Activated CD4-positive, alpha-beta memory T cell treated with anti-CD3 and anti-CD28 coated beads for 36 hours (primary cell): ENCODE results near the gene ADAMTSL3. TPM values are rescaled to one million over a fixed set of nuclear protein-coding genes. Genes with fewer than 3 reads are reported as not detected.
"Not testable (repeated sequence)": the region's sequence is repeated elsewhere in the genome, so short reads cannot be mapped to it uniquely, and the experiment has no call there.

Experiments used
- CTCF ChIA-PET: fragments of 350-600 bp; sonication (Branson Sonifier 250); formaldehyde crosslinking; loops from one replicate; lab custom pipeline; 2021; ENCODE audit warnings: antibody characterized with exemption, inconsistent platforms; lab: Charles Lee
- POLR2A ChIA-PET: fragments of 350-600 bp; sonication (Branson Sonifier 250); formaldehyde crosslinking; loops from one replicate; lab custom pipeline; 2021; ENCODE audit warnings: antibody characterized with exemption; lab: Charles Lee
- DNase-seq: peaks from one replicate; pipeline ENCODE4 v3.0.0-alpha.2; 2020
- H3K27ac Mint-ChIP-seq: one replicate; pipeline ENCODE4 v1.8.0; 2021; ENCODE audit warnings: mixed read lengths
- H3K27me3 Mint-ChIP-seq: one replicate; pipeline ENCODE4 v1.8.0; 2021; ENCODE audit warnings: mixed read lengths
- H3K36me3 Mint-ChIP-seq: one replicate; pipeline ENCODE4 v1.8.0; 2021; ENCODE audit warnings: mixed read lengths
- H3K4me1 Mint-ChIP-seq: one replicate; pipeline ENCODE4 v1.8.0; 2021; ENCODE audit warnings: low read depth, mixed read lengths
- H3K4me3 Mint-ChIP-seq: one replicate; pipeline ENCODE4 v1.8.0; 2021; ENCODE audit warnings: mild to moderate bottlenecking, mixed read lengths
- H3K9me3 Mint-ChIP-seq: one replicate; pipeline ENCODE4 v1.8.0; 2021; ENCODE audit warnings: mixed read lengths
- intact Hi-C: fragments of 100-400 bp; cut with micrococcal nuclease; formaldehyde crosslinking; loops from one replicate; pipeline ENCODE4 v1.15.1; 2023
- total RNA-seq, 2 experiments: library from RNA; stranded (reverse); gene quantifications; one replicate each; pipeline ENCODE4 v1.2.3, GENCODE V29; 2021

Gene ADAMTSL3
- total RNA-seq, 2 experiments from 2014 or later, result not detected

DNA sequence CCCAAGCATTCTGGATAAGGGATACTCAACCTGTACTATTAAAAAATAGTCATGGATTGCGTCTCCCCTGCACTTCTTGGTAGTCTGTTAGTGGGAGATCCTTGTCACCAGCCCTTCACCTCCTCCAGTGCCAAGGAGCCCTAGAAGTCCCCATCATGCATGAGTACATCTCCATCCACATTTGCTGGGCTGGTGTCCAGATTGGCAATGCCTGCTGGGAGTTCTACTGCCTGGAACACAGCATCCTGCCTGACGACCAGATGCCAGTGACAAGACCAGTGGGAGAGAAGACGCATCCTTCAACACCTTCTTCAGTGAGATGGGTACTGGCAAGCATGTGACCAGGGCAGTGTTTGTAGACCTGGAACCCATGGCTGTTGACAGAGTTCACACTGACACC lies 85.7 kb downstream of the ADAMTSL3 start:
- H3K27me3 Mint-ChIP-seq, result no peaks in the 10 kb centered on the region
- H3K27ac Mint-ChIP-seq, result no peak overlapping the region
- DNase-seq, result no peak
- intact Hi-C loops, result no loop called here
- no peak overlapping the region for H3K4me3 Mint-ChIP-seq
- H3K9me3 Mint-ChIP-seq, result peaks cover 2% of the 10 kb centered on the region
- no peaks in the 10 kb centered on the region for H3K36me3 Mint-ChIP-seq
- no peaks in the 10 kb centered on the region for H3K4me1 Mint-ChIP-seq
- CTCF ChIA-PET, result no interaction called here
- POLR2A ChIA-PET, result no interaction called here

- H3K36me3 Mint-ChIP-seq, result no peaks in the 10 kb centered on the region
- H3K4me3 Mint-ChIP-seq, result no peak overlapping the region
- peaks cover 2% of the 10 kb centered on the region for H3K9me3 Mint-ChIP-seq
- H3K27ac Mint-ChIP-seq, result no peak overlapping the region
- ChIA-PET POLR2A (no interaction called here), CTCF (no interaction called here)
- intact Hi-C loops, result no loop called here
- no peaks in the 10 kb centered on the region for H3K4me1 Mint-ChIP-seq
- DNase-seq, result no peak
- H3K27me3 Mint-ChIP-seq, result no peaks in the 10 kb centered on the region
Observed at GRCh38 chr15:83745771-83746170, 91.8 kb downstream of the ADAMTSL3 start.

GRCh38 chr15:83746231-83746630 lies 92.3 kb downstream of the ADAMTSL3 start:
- no peak for DNase-seq
- intact Hi-C loops, result no loop called here
- no peak overlapping the region for H3K4me3 Mint-ChIP-seq
- H3K27me3 Mint-ChIP-seq, result no peaks in the 10 kb centered on the region
- H3K36me3 Mint-ChIP-seq, result no peaks in the 10 kb centered on the region
- no peak overlapping the region for H3K27ac Mint-ChIP-seq
- CTCF ChIA-PET, result no interaction called here
- H3K4me1 Mint-ChIP-seq, result no peaks in the 10 kb centered on the region
- POLR2A ChIA-PET, result no interaction called here
- peaks cover 2% of the 10 kb centered on the region for H3K9me3 Mint-ChIP-seq

GRCh38 chr15:83747050-83747717 lies 93.3 kb downstream of the ADAMTSL3 start:
- H3K27me3 Mint-ChIP-seq, result no peaks in the 10 kb centered on the region
- DNase-seq, result no peak
- H3K4me1 Mint-ChIP-seq, result no peaks in the 10 kb centered on the region
- H3K4me3 Mint-ChIP-seq, result no peak overlapping the region
- H3K9me3 Mint-ChIP-seq, result peaks cover 2% of the 10 kb centered on the region
- ChIA-PET POLR2A (no interaction called here), CTCF (no interaction called here)
- no peak overlapping the region for H3K27ac Mint-ChIP-seq
- intact Hi-C loops, result no loop called here
- no peaks in the 10 kb centered on the region for H3K36me3 Mint-ChIP-seq

- DNase-seq, result no peak
- intact Hi-C loops, result no loop called here
- no peaks in the 10 kb centered on the region for H3K36me3 Mint-ChIP-seq
- H3K27me3 Mint-ChIP-seq, result no peaks in the 10 kb centered on the region
- ChIA-PET POLR2A (no interaction called here), CTCF (no interaction called here)
- no peaks in the 10 kb centered on the region for H3K4me1 Mint-ChIP-seq
- H3K9me3 Mint-ChIP-seq, result peaks cover 2% of the 10 kb centered on the region
- H3K4me3 Mint-ChIP-seq, result no peak overlapping the region
- no peak overlapping the region for H3K27ac Mint-ChIP-seq
Observed at GRCh38 chr15:83747718-83748110, 93.8 kb downstream of the ADAMTSL3 start.

- Mint-ChIP-seq H3K9me3 (peaks cover 12% of the 10 kb centered on the region), H3K4me1 (no peaks in the 10 kb centered on the region), H3K27ac (no peak overlapping the region), H3K27me3 (no peaks in the 10 kb centered on the region), H3K36me3 (peaks cover 2% of the 10 kb centered on the region), H3K4me3 (no peak overlapping the region)
- DNase-seq, result no peak
- ChIA-PET POLR2A (no interaction called here), CTCF (no interaction called here)
- intact Hi-C loops, result no loop called here
Observed at GRCh38 chr15:83753872-83754493, 100.1 kb downstream of the ADAMTSL3 start.

DNA sequence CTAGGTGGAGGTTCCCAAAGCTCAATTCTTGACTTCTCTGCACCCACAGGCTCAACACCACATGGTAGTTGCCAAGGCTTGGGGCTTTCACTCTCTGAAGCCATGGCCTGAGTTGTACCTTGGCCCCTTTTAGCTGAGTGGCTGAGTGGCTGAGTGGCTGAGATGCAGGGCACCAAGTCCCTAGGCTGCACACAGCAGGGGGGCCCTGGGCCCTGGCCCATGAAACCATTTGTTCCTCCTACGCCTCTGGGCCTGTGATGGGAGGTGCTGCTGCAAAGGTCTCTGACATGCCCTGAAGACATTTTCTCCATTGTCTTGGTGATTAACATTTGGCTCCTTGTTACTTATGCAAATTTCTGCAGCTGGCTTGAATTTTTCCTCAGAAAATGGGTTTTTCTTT lies 103.4 kb downstream of the ADAMTSL3 start:
- POLR2A ChIA-PET, CTCF ChIA-PET, H3K27ac Mint-ChIP-seq, H3K4me3 Mint-ChIP-seq, intact Hi-C loops, H3K4me1 Mint-ChIP-seq, DNase-seq, H3K27me3 Mint-ChIP-seq, H3K36me3 Mint-ChIP-seq: not testable (repeated sequence)
- peaks cover 12% of the 10 kb centered on the region for H3K9me3 Mint-ChIP-seq

GRCh38 chr15:83762367-83762766 lies 108.4 kb downstream of the ADAMTSL3 start:
- CTCF ChIA-PET, result no interaction called here
- POLR2A ChIA-PET, result no interaction called here
- Mint-ChIP-seq H3K27ac (no peak overlapping the region), H3K9me3 (peaks cover 10% of the 10 kb centered on the region), H3K36me3 (peaks cover 2% of the 10 kb centered on the region), H3K4me3 (no peak overlapping the region), H3K27me3 (no peaks in the 10 kb centered on the region), H3K4me1 (no peaks in the 10 kb centered on the region)
- DNase-seq, result no peak
- intact Hi-C loops, result no loop called here

GRCh38 chr15:83764201-83764838 lies 110.4 kb downstream of the ADAMTSL3 start:
- POLR2A ChIA-PET, result no interaction called here
- H3K27me3 Mint-ChIP-seq, result no peaks in the 10 kb centered on the region
- no peaks in the 10 kb centered on the region for H3K9me3 Mint-ChIP-seq
- H3K27ac Mint-ChIP-seq, result no peak overlapping the region
- no peaks in the 10 kb centered on the region for H3K4me1 Mint-ChIP-seq
- H3K4me3 Mint-ChIP-seq, result no peak overlapping the region
- intact Hi-C loops, result no loop called here
- no peaks in the 10 kb centered on the region for H3K36me3 Mint-ChIP-seq
- CTCF ChIA-PET, result no interaction called here
- no peak for DNase-seq

- DNase-seq, result no peak
- no peaks in the 10 kb centered on the region for H3K36me3 Mint-ChIP-seq
- H3K9me3 Mint-ChIP-seq, result no peaks in the 10 kb centered on the region
- no peak overlapping the region for H3K27ac Mint-ChIP-seq
- H3K4me1 Mint-ChIP-seq, result no peaks in the 10 kb centered on the region
- intact Hi-C loops, result no loop called here
- POLR2A ChIA-PET, result no interaction called here
- CTCF ChIA-PET, result no interaction called here
- peaks cover under 1% of the 10 kb centered on the region for H3K27me3 Mint-ChIP-seq
- H3K4me3 Mint-ChIP-seq, result no peak overlapping the region
Observed at GRCh38 chr15:83766339-83766738, 112.4 kb downstream of the ADAMTSL3 start.

GRCh38 chr15:83767741-83768140 lies 113.8 kb downstream of the ADAMTSL3 start:
- no peaks in the 10 kb centered on the region for H3K9me3 Mint-ChIP-seq
- CTCF ChIA-PET, result no interaction called here
- H3K27ac Mint-ChIP-seq, result no peak overlapping the region
- intact Hi-C loops, result no loop called here
- H3K4me3 Mint-ChIP-seq, result no peak overlapping the region
- POLR2A ChIA-PET, result no interaction called here
- no peaks in the 10 kb centered on the region for H3K4me1 Mint-ChIP-seq
- no peaks in the 10 kb centered on the region for H3K36me3 Mint-ChIP-seq
- peaks cover 2% of the 10 kb centered on the region for H3K27me3 Mint-ChIP-seq
- DNase-seq, result no peak

DNA sequence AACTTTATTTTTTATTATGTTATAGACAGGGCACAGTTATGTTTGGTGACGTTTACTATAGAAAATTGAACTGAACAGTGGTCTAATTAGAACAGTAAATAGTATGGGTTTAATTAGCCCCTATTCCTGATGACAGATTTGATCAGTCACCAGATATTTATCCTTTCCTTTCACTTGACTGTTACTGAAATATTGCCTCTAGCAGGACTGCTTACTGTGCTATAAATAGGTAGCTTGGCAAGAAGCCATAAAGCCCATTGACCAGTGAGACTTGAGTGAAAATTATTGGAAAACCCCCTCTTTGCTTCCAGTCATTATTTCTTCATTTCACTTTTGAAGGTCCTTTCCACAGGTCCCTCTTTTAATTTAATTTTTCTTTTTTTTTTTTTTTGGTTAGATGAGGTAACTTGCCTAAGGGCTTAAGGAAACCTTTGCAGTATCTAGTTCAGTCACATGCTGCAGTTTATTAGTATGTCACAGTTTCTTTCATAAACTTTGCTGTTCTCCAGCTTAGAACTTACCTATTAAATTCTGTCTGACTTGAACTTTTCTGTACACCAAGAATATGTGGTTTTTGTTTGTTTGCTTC lies 115.6 kb downstream of the ADAMTSL3 start:
- Mint-ChIP-seq H3K27me3 (peaks cover 7% of the 10 kb centered on the region), H3K4me3 (no peak overlapping the region), H3K36me3 (no peaks in the 10 kb centered on the region), H3K4me1 (no peaks in the 10 kb centered on the region), H3K27ac (no peak overlapping the region), H3K9me3 (no peaks in the 10 kb centered on the region)
- ChIA-PET POLR2A (no interaction called here), CTCF (no interaction called here)
- DNase-seq, result no peak
- intact Hi-C loops, result no loop called here
